Liver (tissue), 9 donors: Measurements from ENCODE around the gene MRPL3. TPM values are rescaled to one million over a fixed set of nuclear protein-coding genes. Genes with fewer than 3 reads are reported as not detected.

Experiments
- DNase-seq: peaks from one replicate; pipeline ENCODE4 v3.0.0-alpha.2; 2017; ENCODE audit warnings: low spot score
- H3K27ac ChIP-seq, 2 donors: one replicate each; pipeline ENCODE4 v1.7.0; 2013; ENCODE audit warnings: inconsistent platforms in 2 of 2, low read length in 2 of 2, control low read depth in 1 of 2, low read depth in 1 of 2, mild to moderate bottlenecking in 1 of 2
- H3K27me3 ChIP-seq, 4 donors: one replicate each; pipeline versions ENCODE4 v1.6.1 to v1.7.0; 2013; ENCODE audit warnings: low read length in 3 of 4, inconsistent platforms in 1 of 4, mild to moderate bottlenecking in 1 of 4, moderate library complexity in 1 of 4; ENCODE audit not compliant: control insufficient read depth in 4 of 4, insufficient read depth in 4 of 4
- H3K36me3 ChIP-seq, 4 donors: one replicate each; pipeline versions ENCODE4 v1.6.1 to v1.7.0; 2013; ENCODE audit warnings: low read length in 3 of 4, mild to moderate bottlenecking in 3 of 4, low read depth in 1 of 4, moderate library complexity in 1 of 4; ENCODE audit not compliant: control insufficient read depth in 4 of 4, insufficient read depth in 3 of 4
- H3K4me1 ChIP-seq, 4 donors: one replicate each; pipeline versions ENCODE4 v1.6.1 to v1.7.0; 2013; ENCODE audit warnings: low read length in 3 of 4, mild to moderate bottlenecking in 3 of 4, moderate library complexity in 1 of 4; ENCODE audit not compliant: control insufficient read depth in 4 of 4, insufficient read depth in 4 of 4
- H3K4me3 ChIP-seq, 3 donors: one replicate each; pipeline versions ENCODE4 v1.6.1 to v1.7.0; 2013; ENCODE audit warnings: low read length in 3 of 3, control low read depth in 1 of 3, low read depth in 1 of 3, mild to moderate bottlenecking in 1 of 3
- H3K9ac ChIP-seq, 2 donors: one replicate each; pipeline ENCODE4 v1.7.0; 2013; ENCODE audit warnings: low read length in 2 of 2, mild to moderate bottlenecking in 2 of 2, moderate library complexity in 2 of 2, control low read depth in 1 of 2, low read depth in 1 of 2
- H3K9me3 ChIP-seq, 4 donors: one replicate each; pipeline versions ENCODE4 v1.6.1 to v1.7.0; 2013; ENCODE audit warnings: low read length in 3 of 4; ENCODE audit not compliant: control insufficient read depth in 4 of 4
- ATF3 ChIP-seq: IDR thresholded peaks from 2 replicates; pipeline ENCODE4 v1.6.1; 2016; ENCODE audit warnings: antibody characterized with exemption
- CTCF ChIP-seq: fragments of 150-350 bp; IDR thresholded peaks from 2 replicates; pipeline ENCODE4 v1.5.1; 2017; ENCODE audit warnings: improper control_type of control experiment, low read depth, low read length; ENCODE audit not compliant: missing input control
- EGR1 ChIP-seq, 2 donors: IDR thresholded peaks; 2 replicates each; pipeline ENCODE4 v1.6.1; 2016 to 2018; ENCODE audit warnings: antibody characterized with exemption in 2 of 2, low read depth in 2 of 2
- FOXA2 ChIP-seq: IDR thresholded peaks from 2 replicates; pipeline ENCODE4 v1.6.1; 2016; ENCODE audit warnings: antibody characterized with exemption
- GABPA ChIP-seq, 2 donors: IDR thresholded peaks in 1 of 2; conservative IDR thresholded peaks in 1 of 2; 2 replicates each; pipeline ENCODE4 v1.6.1; 2016; ENCODE audit warnings: antibody characterized with exemption in 2 of 2, mild to moderate bottlenecking in 1 of 2, moderate library complexity in 1 of 2
- HNF4A ChIP-seq, 2 donors: conservative IDR thresholded peaks; 2 replicates each; pipeline ENCODE4 v1.6.1; 2016; ENCODE audit warnings: antibody characterized with exemption in 2 of 2, mild to moderate bottlenecking in 2 of 2
- HNF4G ChIP-seq: IDR thresholded peaks from 2 replicates; pipeline ENCODE4 v1.6.1; 2016; ENCODE audit warnings: antibody characterized with exemption
- MAX ChIP-seq: IDR thresholded peaks from 2 replicates; pipeline ENCODE4 v1.6.1; 2016; ENCODE audit warnings: antibody characterized with exemption
- RAD21 ChIP-seq, 2 donors: IDR thresholded peaks; 2 replicates each; pipeline ENCODE4 v1.6.1; 2016; ENCODE audit warnings: antibody characterized with exemption in 2 of 2, mild to moderate bottlenecking in 2 of 2
- REST ChIP-seq: IDR thresholded peaks from 2 replicates; pipeline ENCODE4 v1.6.1; 2016; ENCODE audit warnings: antibody characterized with exemption, mild to moderate bottlenecking
- RXRA ChIP-seq, 2 donors: IDR thresholded peaks; 2 replicates each; pipeline ENCODE4 v1.6.1; 2017 to 2018; ENCODE audit warnings: antibody characterized with exemption in 2 of 2, mild to moderate bottlenecking in 1 of 2
- TAF1 ChIP-seq: conservative IDR thresholded peaks from 2 replicates; pipeline ENCODE4 v1.6.1; 2016; ENCODE audit warnings: antibody characterized with exemption, mild to moderate bottlenecking
- YY1 ChIP-seq: IDR thresholded peaks from 2 replicates; pipeline ENCODE4 v1.6.1; 2016; ENCODE audit warnings: antibody characterized with exemption, mild to moderate bottlenecking
- ZBTB33 ChIP-seq: IDR thresholded peaks from 2 replicates; pipeline ENCODE4 v1.6.1; 2016; ENCODE audit warnings: antibody characterized with exemption
- WGBS: extraction: QIAGEN DNeasy Blood & Tissue Kit; methylation state at CpG from one replicate; pipeline ENCODE4 v1.1.7; 2013; 5-methylcytosine and 5-hydroxymethylcytosine counted together
- polyA plus RNA-seq, 2 donors: library from polyadenylated mRNA; stranded (reverse) in 1 of 2; unstranded in 1 of 2; fragments of 200-250 nt in 1 of 2; fragments of >200 nt in 1 of 2; fragmentation: Nextera tagmentation in 1 of 2; extraction: Ambion mirVana in 1 of 2; gene quantifications; one replicate each; pipeline versions ENCODE4 v1.2.1 to v1.2.3, GENCODE V29; 2013 to 2015
- total RNA-seq, 2 donors: library from RNA; depleted of rRNA; stranded (reverse); fragments of >200 nt; gene quantifications; one replicate each; pipeline ENCODE4 v1.2.3, GENCODE V29; 2014
- donor health status: healthy.
- donor health status: healthy.
- donor health status: healthy.
- donor health status: healthy.
- donor health status: healthy.

Gene MRPL3
- total and polyA plus RNA-seq, 4 donors: 35.7 to 52.9 (median 47.6) TPM

GRCh38 chr3:131535596-131535995, 32.8 kb upstream of the MRPL3 start:
- TF ChIP-seq HNF4G: no peak
- no peak for TF ChIP-seq RXRA (IDR thresholded peaks at IDR 0.05)
- TF ChIP-seq YY1: no peak
- no peak for TF ChIP-seq TAF1
- TF ChIP-seq HNF4A (conservative IDR thresholded peaks at IDR 0.05): no peak
- TF ChIP-seq ZBTB33: no peak
- no peak for TF ChIP-seq GABPA (IDR thresholded peaks at IDR 0.05 in 1 of 2, conservative IDR thresholded peaks at IDR 0.05 in 1 of 2)
- TF ChIP-seq EGR1 (IDR thresholded peaks at IDR 0.05; ENCODE audit: low read depth in 2 of 2): no peak
- no peak for TF ChIP-seq RAD21 (IDR thresholded peaks at IDR 0.05)
- TF ChIP-seq CTCF: no peak
- no peak for TF ChIP-seq ATF3
- TF ChIP-seq REST: no peak
- no peak for TF ChIP-seq MAX
- Histone ChIP-seq H3K9ac (no peak overlapping the region), H3K27ac (no peak overlapping the region), H3K4me3 (no peak overlapping the region), H3K4me1 (peaks cover 0 to 2% (median 0%) of the 10 kb centered on the region in 4 donors), H3K9me3 (peaks cover 0 to 4% (median 2%) of the 10 kb centered on the region in 4 donors), H3K27me3 (no peaks in the 10 kb centered on the region), H3K36me3 (no peaks in the 10 kb centered on the region)
- no peak for DNase-seq
- 65% methylated on average over 2 of the region's 2 CpGs for WGBS

GRCh38 chr3:131535131-131535530, 32.4 kb upstream of the MRPL3 start:
- no peak overlapping the region for H3K4me3 ChIP-seq
- H3K27ac ChIP-seq: no peak overlapping the region
- DNase-seq: no peak
- no peak overlapping the region for H3K9ac ChIP-seq
- no peaks in the 10 kb centered on the region for H3K27me3 ChIP-seq
- 84% methylated on average over 3 of the region's 3 CpGs for WGBS
- no peaks in the 10 kb centered on the region for H3K36me3 ChIP-seq
- TF ChIP-seq HNF4A (conservative IDR thresholded peaks at IDR 0.05): no peak
- no peak for TF ChIP-seq HNF4G
- TF ChIP-seq RAD21 (IDR thresholded peaks at IDR 0.05): no peak
- TF ChIP-seq FOXA2: no peak
- no peak for TF ChIP-seq GABPA (IDR thresholded peaks at IDR 0.05 in 1 of 2, conservative IDR thresholded peaks at IDR 0.05 in 1 of 2)
- no peak for TF ChIP-seq RXRA (IDR thresholded peaks at IDR 0.05)
- TF ChIP-seq CTCF: no peak
- TF ChIP-seq MAX: no peak
- TF ChIP-seq ATF3: no peak
- peaks cover 0 to 4% (median 2%) of the 10 kb centered on the region in 4 donors for H3K9me3 ChIP-seq
- H3K4me1 ChIP-seq: peaks cover 0 to 2% (median 0%) of the 10 kb centered on the region in 4 donors
